GM18526 (cell line): ENCODE measurements around the gene TMEM106B.

Experiments
- POLR2A ChIP-seq: IDR thresholded peaks from 3 replicates; pipeline ENCODE4 v1.6.1; 2011; ENCODE audit not compliant: insufficient read length; ENCODE audit errors: extremely low read depth

TMEM106B gene

GRCh38 chr7:12267542-12267941 lies 56.4 kb downstream of the TMEM106B start:
- no peak for TF ChIP-seq POLR2A

DNA sequence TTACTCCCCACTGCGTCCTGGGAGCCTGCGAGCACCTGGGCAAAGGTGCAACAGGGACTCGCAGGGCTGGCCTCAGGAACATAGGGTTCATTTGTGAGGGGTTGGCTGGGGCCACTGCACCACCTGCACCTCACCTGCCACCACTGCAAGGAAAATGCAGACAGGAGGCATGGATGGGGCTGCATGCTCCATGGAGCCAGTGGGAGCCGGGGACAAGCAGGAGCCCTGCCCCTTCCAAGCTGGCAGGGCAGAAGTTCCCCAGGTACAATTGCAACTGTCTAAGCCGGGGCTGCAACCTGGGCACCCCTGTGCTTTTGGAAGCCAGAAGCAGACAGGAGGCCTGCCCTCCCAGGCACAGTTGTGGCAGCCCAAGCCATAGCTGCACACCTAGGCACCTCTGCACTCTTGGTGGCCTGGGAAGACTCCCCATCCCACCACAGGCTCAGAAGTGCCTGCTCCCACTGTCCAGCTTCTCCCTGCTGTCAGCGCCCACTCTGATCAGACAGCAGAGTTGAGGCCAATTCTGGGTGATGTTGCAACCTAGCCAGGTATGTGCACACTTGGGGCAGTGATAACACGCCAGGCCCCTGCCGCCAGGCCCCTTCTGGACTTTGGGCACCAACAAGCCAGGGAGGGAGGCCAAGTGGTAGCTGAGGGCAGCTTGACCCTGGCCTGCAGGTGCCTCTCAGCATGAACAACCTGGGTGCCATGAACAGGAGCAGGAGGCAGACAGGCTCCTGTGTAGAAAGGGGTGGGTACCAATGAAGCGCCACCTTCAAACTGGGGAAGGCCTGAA lies 58.2 kb downstream of the TMEM106B start:
- TF ChIP-seq POLR2A = no peak

GRCh38 chr7:12281038-12281437 lies 69.9 kb downstream of the TMEM106B start:
- no peak for TF ChIP-seq POLR2A

- TF ChIP-seq POLR2A = no peak
Observed at GRCh38 chr7:12287901-12288300, 76.8 kb downstream of the TMEM106B start.

- no peak for TF ChIP-seq POLR2A
Observed at GRCh38 chr7:12289996-12290395, 78.9 kb downstream of the TMEM106B start.

- TF ChIP-seq POLR2A = no peak
Observed at GRCh38 chr7:12290761-12291160, 79.7 kb downstream of the TMEM106B start.

- TF ChIP-seq POLR2A = no peak
Observed at GRCh38 chr7:12291870-12292269, 80.8 kb downstream of the TMEM106B start.
